ENCODE measurements around the gene IRF2BP2.

GRCh38 chr1:234584420-234584805, 25.6 kb downstream of the IRF2BP2 start:
- TF ChIP-seq CTCF (IDR thresholded peaks at IDR 0.05), result no peak
- TF ChIP-seq POLR2A (IDR thresholded peaks at IDR 0.05), result no peak
